ENCODE data around the gene RENBP.

The RENBP gene

GRCh38 chrX:153920546-153920945 is 23.9 kb downstream of the RENBP start:
- H3K36me3 ChIP-seq (ENCODE audit: control insufficient read depth, insufficient read depth, low read length) = peaks cover 5% of the 10 kb centered on the region
- no peaks in the 10 kb centered on the region for H3K27me3 ChIP-seq (ENCODE audit: control insufficient read depth, insufficient read depth, low read length)
- H3K4me3 ChIP-seq (ENCODE audit: low read depth, low read length) = no peak overlapping the region
- H3K4me1 ChIP-seq (ENCODE audit: control insufficient read depth, insufficient read depth, low read length) = no peaks in the 10 kb centered on the region
- no peaks in the 10 kb centered on the region for H3K9me3 ChIP-seq (ENCODE audit: control insufficient read depth, insufficient read depth, low read length)
- H3K9ac ChIP-seq (ENCODE audit: low read depth, low read length) = no peak overlapping the region

GRCh38 chrX:153919281-153919680 is 25.2 kb downstream of the RENBP start:
- Histone ChIP-seq H3K36me3 (ENCODE audit: control insufficient read depth, insufficient read depth, low read length) (peaks cover 5% of the 10 kb centered on the region), H3K9me3 (ENCODE audit: control insufficient read depth, insufficient read depth, low read length) (no peaks in the 10 kb centered on the region), H3K4me3 (ENCODE audit: low read depth, low read length) (no peak overlapping the region), H3K27me3 (ENCODE audit: control insufficient read depth, insufficient read depth, low read length) (no peaks in the 10 kb centered on the region), H3K4me1 (ENCODE audit: control insufficient read depth, insufficient read depth, low read length) (no peaks in the 10 kb centered on the region), H3K9ac (ENCODE audit: low read depth, low read length) (no peak overlapping the region)

GRCh38 chrX:153917869-153918268 is 26.6 kb downstream of the RENBP start:
- no peaks in the 10 kb centered on the region for H3K4me1 ChIP-seq (ENCODE audit: control insufficient read depth, insufficient read depth, low read length)

GRCh38 chrX:153913701-153914100 is 30.7 kb downstream of the RENBP start:
- Histone ChIP-seq H3K4me3 (ENCODE audit: low read depth, low read length) (no peak overlapping the region), H3K27me3 (ENCODE audit: control insufficient read depth, insufficient read depth, low read length) (no peaks in the 10 kb centered on the region), H3K9me3 (ENCODE audit: control insufficient read depth, insufficient read depth, low read length) (no peaks in the 10 kb centered on the region), H3K9ac (ENCODE audit: low read depth, low read length) (no peak overlapping the region), H3K4me1 (ENCODE audit: control insufficient read depth, insufficient read depth, low read length) (no peaks in the 10 kb centered on the region), H3K36me3 (ENCODE audit: control insufficient read depth, insufficient read depth, low read length) (peaks cover 6% of the 10 kb centered on the region)

More at GRCh38 chrX:153917869-153918268, 26.6 kb downstream of the RENBP start:
- no peaks in the 10 kb centered on the region for H3K9me3 ChIP-seq (ENCODE audit: control insufficient read depth, insufficient read depth, low read length)
- H3K4me3 ChIP-seq (ENCODE audit: low read depth, low read length) = no peak overlapping the region
- H3K27me3 ChIP-seq (ENCODE audit: control insufficient read depth, insufficient read depth, low read length) = no peaks in the 10 kb centered on the region
- H3K36me3 ChIP-seq (ENCODE audit: control insufficient read depth, insufficient read depth, low read length) = peaks cover 8% of the 10 kb centered on the region
- H3K9ac ChIP-seq (ENCODE audit: low read depth, low read length) = no peak overlapping the region

GRCh38 chrX:153913211-153913610 is 31.2 kb downstream of the RENBP start:
- Histone ChIP-seq H3K4me1 (ENCODE audit: control insufficient read depth, insufficient read depth, low read length) (no peaks in the 10 kb centered on the region), H3K9ac (ENCODE audit: low read depth, low read length) (no peak overlapping the region), H3K27me3 (ENCODE audit: control insufficient read depth, insufficient read depth, low read length) (no peaks in the 10 kb centered on the region), H3K9me3 (ENCODE audit: control insufficient read depth, insufficient read depth, low read length) (no peaks in the 10 kb centered on the region), H3K4me3 (ENCODE audit: low read depth, low read length) (no peak overlapping the region), H3K36me3 (ENCODE audit: control insufficient read depth, insufficient read depth, low read length) (peaks cover 3% of the 10 kb centered on the region)

- Histone ChIP-seq H3K36me3 (ENCODE audit: control insufficient read depth, insufficient read depth, low read length) (peaks cover 3% of the 10 kb centered on the region), H3K4me1 (ENCODE audit: control insufficient read depth, insufficient read depth, low read length) (no peaks in the 10 kb centered on the region), H3K4me3 (ENCODE audit: low read depth, low read length) (no peak overlapping the region), H3K9ac (ENCODE audit: low read depth, low read length) (no peak overlapping the region), H3K27me3 (ENCODE audit: control insufficient read depth, insufficient read depth, low read length) (no peaks in the 10 kb centered on the region), H3K9me3 (ENCODE audit: control insufficient read depth, insufficient read depth, low read length) (peaks cover 4% of the 10 kb centered on the region)
These were observed 32.6 kb downstream of the RENBP start for GRCh38 chrX:153911798-153912197.

GRCh38 chrX:153910446-153910845 is 34.0 kb downstream of the RENBP start:
- Histone ChIP-seq H3K9me3 (ENCODE audit: control insufficient read depth, insufficient read depth, low read length) (peaks cover 4% of the 10 kb centered on the region), H3K4me3 (ENCODE audit: low read depth, low read length) (no peak overlapping the region), H3K4me1 (ENCODE audit: control insufficient read depth, insufficient read depth, low read length) (no peaks in the 10 kb centered on the region), H3K36me3 (ENCODE audit: control insufficient read depth, insufficient read depth, low read length) (peaks cover 3% of the 10 kb centered on the region), H3K27me3 (ENCODE audit: control insufficient read depth, insufficient read depth, low read length) (no peaks in the 10 kb centered on the region), H3K9ac (ENCODE audit: low read depth, low read length) (no peak overlapping the region)

- H3K9ac ChIP-seq (ENCODE audit: low read depth, low read length) = no peak overlapping the region
- peaks cover 3% of the 10 kb centered on the region for H3K36me3 ChIP-seq (ENCODE audit: control insufficient read depth, insufficient read depth, low read length)
- H3K4me3 ChIP-seq (ENCODE audit: low read depth, low read length) = no peak overlapping the region
- no peaks in the 10 kb centered on the region for H3K4me1 ChIP-seq (ENCODE audit: control insufficient read depth, insufficient read depth, low read length)
- peaks cover 4% of the 10 kb centered on the region for H3K9me3 ChIP-seq (ENCODE audit: control insufficient read depth, insufficient read depth, low read length)
- H3K27me3 ChIP-seq (ENCODE audit: control insufficient read depth, insufficient read depth, low read length) = no peaks in the 10 kb centered on the region
These were observed 34.5 kb downstream of the RENBP start for GRCh38 chrX:153909980-153910360.

- Histone ChIP-seq H3K9ac (ENCODE audit: low read depth, low read length) (no peak overlapping the region), H3K4me1 (ENCODE audit: control insufficient read depth, insufficient read depth, low read length) (no peaks in the 10 kb centered on the region), H3K9me3 (ENCODE audit: control insufficient read depth, insufficient read depth, low read length) (peaks cover 4% of the 10 kb centered on the region), H3K4me3 (ENCODE audit: low read depth, low read length) (no peak overlapping the region), H3K27me3 (ENCODE audit: control insufficient read depth, insufficient read depth, low read length) (no peaks in the 10 kb centered on the region), H3K36me3 (ENCODE audit: control insufficient read depth, insufficient read depth, low read length) (peaks cover 3% of the 10 kb centered on the region)
These were observed 35.1 kb downstream of the RENBP start for GRCh38 chrX:153909024-153909979.

- peaks cover 4% of the 10 kb centered on the region for H3K9me3 ChIP-seq (ENCODE audit: control insufficient read depth, insufficient read depth, low read length)
- H3K9ac ChIP-seq (ENCODE audit: low read depth, low read length) = no peak overlapping the region
- H3K4me1 ChIP-seq (ENCODE audit: control insufficient read depth, insufficient read depth, low read length) = no peaks in the 10 kb centered on the region
- no peaks in the 10 kb centered on the region for H3K27me3 ChIP-seq (ENCODE audit: control insufficient read depth, insufficient read depth, low read length)
- H3K36me3 ChIP-seq (ENCODE audit: control insufficient read depth, insufficient read depth, low read length) = no peaks in the 10 kb centered on the region
- no peak overlapping the region for H3K4me3 ChIP-seq (ENCODE audit: low read depth, low read length)
These were observed 36.1 kb downstream of the RENBP start for GRCh38 chrX:153908219-153908860.

GRCh38 chrX:153907456-153907855 is 37.0 kb downstream of the RENBP start:
- Histone ChIP-seq H3K36me3 (ENCODE audit: control insufficient read depth, insufficient read depth, low read length) (no peaks in the 10 kb centered on the region), H3K4me3 (ENCODE audit: low read depth, low read length) (no peak overlapping the region), H3K27me3 (ENCODE audit: control insufficient read depth, insufficient read depth, low read length) (no peaks in the 10 kb centered on the region), H3K9ac (ENCODE audit: low read depth, low read length) (no peak overlapping the region), H3K9me3 (ENCODE audit: control insufficient read depth, insufficient read depth, low read length) (peaks cover 4% of the 10 kb centered on the region), H3K4me1 (ENCODE audit: control insufficient read depth, insufficient read depth, low read length) (no peaks in the 10 kb centered on the region)
